ENCODE data around the gene C1QTNF12.
"Not testable (repeated sequence)": the region's sequence is repeated elsewhere in the genome, so short reads cannot be mapped to it uniquely, and the experiment has no call there.

C1QTNF12 gene

DNA sequence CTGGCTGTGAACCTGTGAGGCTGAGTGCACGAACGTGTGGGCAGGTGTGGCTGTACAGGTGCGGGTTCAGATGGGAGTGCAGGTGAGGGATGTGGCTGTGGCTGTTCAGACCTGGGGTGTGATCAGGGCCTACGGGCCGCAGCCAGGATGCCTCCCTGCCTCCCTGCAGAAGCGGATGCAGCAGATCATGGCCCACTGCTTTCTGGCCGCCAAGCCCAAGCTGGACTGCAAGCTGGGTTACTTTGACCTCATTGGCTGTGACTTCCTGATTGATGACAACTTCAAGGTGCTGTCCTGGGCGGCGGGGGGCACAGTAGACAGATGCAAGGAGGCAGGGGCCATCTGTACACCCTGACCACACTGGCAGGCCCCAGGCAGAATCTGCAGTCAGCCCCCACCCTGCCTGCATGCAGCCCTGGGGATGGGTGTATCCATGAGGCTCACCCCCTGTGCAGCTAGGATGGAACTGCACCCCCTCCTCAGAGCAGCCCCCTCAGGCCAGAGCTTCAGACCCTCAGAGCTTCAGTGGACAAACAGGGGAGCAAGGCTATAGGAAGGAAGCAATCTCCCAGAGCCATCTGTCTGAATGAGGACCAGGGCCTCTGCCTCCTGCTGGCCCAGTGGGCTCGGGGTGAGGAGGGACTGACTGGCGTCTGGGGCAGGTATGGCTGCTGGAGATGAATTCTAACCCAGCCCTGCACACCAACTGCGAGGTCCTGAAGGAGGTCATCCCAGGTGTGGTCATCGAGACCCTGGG is 49.9 kb downstream of the C1QTNF12 start:
- no peak for DNase-seq

DNA sequence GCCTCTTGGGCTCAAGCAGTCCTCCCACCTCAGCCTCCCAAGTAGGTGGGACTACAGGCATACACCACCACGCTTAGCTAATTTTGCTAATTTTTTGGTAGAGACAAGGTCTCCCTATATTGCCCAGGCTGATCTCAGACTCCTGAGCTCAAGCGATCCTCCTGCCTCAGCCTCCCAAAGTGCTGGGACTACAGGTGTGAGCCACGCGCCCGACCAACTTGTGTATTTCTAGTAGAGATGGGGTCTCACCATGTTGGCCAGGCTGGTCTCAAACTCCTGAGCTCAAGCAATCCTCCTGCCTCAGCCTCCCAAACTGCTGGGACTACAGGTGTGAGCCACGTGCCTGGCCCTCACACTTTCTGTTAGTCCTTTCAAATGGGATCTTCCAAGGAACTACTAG is 50.8 kb downstream of the C1QTNF12 start:
- not testable (repeated sequence) for DNase-seq

GRCh38 chr1:1194723-1195122 is 51.8 kb downstream of the C1QTNF12 start:
- DNase-seq: no peak

All from SW 1271 (cell line).